Nephron progenitor cell (in vitro differentiated cells): ENCODE data around the gene YTHDF1.

Experiments used
- DNase-seq: peaks from one replicate; pipeline ENCODE4 v3.0.0; 2021
- H3K27ac Mint-ChIP-seq: 2 replicates; pipeline ENCODE4 v1.8.0; 2021; ENCODE audit warnings: mild to moderate bottlenecking, moderate library complexity, mixed read lengths
- H3K27me3 Mint-ChIP-seq: 2 replicates; pipeline ENCODE4 v1.8.0; 2021; ENCODE audit warnings: mild to moderate bottlenecking, low read depth, mixed read lengths; ENCODE audit not compliant: poor library complexity
- H3K36me3 Mint-ChIP-seq: 2 replicates; pipeline ENCODE4 v1.8.0; 2021; ENCODE audit warnings: low read depth, mixed read lengths
- H3K4me1 Mint-ChIP-seq: 2 replicates; pipeline ENCODE4 v1.8.0; 2021; ENCODE audit warnings: mixed read lengths
- H3K4me3 Mint-ChIP-seq: 2 replicates; pipeline ENCODE4 v1.8.0; 2021; ENCODE audit warnings: mild to moderate bottlenecking, moderate library complexity, mixed read lengths
- H3K9me3 Mint-ChIP-seq: 2 replicates; pipeline ENCODE4 v1.8.0; 2021; ENCODE audit warnings: mild to moderate bottlenecking, moderate library complexity, mixed read lengths
- TF ChIP-seq, protein P1 (sequence below): fragments of 200-600 bp; sonication (generic); IDR thresholded peaks from 2 replicates; pipeline ENCODE4 v1.5.0; 2021; ENCODE audit warnings: antibody characterized with exemption

Gene YTHDF1

DNA sequence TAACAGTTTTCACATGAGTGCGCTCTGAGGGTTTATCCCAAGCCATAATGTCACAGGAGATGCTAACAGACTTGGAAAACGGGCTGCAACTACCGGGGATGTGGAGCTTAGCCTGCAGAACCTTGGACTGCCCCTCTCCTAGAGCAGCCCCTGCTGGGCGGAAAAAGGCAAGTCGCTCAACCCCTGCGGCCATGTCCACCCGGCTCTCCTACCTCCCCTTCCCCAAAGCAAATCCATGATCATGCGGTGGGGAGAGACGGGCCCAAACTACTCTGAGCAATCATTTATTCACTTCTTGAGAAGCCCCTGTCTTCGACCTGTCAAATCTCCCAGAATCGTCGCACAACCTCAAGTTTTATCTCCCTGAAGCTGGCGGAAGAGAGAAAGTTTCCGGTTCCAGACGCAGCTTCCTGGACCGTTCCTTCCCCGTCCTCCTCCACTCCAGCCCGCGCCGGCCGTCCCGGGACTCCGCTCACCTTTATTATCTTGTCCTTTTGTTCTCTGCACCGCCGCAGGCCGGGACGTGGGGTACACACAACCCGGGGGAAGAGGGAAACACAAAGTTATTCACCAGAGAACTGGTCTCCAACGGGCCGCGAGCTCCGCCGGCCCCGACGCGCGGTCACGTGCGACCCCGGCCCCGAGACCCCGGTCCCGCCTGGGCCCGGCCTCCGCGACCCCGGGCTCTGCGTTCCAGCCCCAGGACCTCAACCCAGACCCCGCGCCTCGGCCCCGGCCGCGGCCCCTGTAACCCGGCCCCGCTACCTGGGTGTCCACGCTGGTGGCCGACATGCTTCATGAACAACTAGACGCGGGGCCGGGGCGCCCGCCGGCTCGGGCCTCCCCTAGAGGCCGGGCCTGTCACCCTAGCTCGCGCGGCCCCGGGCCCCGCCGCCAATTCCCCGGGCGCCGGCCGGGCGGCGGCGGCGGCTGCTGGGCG is 560 bp downstream of the YTHDF1 start:
- Mint-ChIP-seq H3K36me3 (peaks cover 43% of the 10 kb centered on the region), H3K27ac (peak overlapping the region; percentile 96), H3K4me1 (peaks cover 45% of the 10 kb centered on the region), H3K27me3 (peaks cover 13% of the 10 kb centered on the region), H3K4me3 (peak overlapping the region; percentile 96), H3K9me3 (no peaks in the 10 kb centered on the region)
- TF ChIP-seq, protein P1, sequence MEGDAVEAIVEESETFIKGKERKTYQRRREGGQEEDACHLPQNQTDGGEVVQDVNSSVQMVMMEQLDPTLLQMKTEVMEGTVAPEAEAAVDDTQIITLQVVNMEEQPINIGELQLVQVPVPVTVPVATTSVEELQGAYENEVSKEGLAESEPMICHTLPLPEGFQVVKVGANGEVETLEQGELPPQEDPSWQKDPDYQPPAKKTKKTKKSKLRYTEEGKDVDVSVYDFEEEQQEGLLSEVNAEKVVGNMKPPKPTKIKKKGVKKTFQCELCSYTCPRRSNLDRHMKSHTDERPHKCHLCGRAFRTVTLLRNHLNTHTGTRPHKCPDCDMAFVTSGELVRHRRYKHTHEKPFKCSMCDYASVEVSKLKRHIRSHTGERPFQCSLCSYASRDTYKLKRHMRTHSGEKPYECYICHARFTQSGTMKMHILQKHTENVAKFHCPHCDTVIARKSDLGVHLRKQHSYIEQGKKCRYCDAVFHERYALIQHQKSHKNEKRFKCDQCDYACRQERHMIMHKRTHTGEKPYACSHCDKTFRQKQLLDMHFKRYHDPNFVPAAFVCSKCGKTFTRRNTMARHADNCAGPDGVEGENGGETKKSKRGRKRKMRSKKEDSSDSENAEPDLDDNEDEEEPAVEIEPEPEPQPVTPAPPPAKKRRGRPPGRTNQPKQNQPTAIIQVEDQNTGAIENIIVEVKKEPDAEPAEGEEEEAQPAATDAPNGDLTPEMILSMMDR, result peak; percentile 33
- DNase-seq, result peak; percentile 47

GRCh38 chr20:63214514-63214913 is 1.4 kb downstream of the YTHDF1 start:
- peaks cover 5% of the 10 kb centered on the region for H3K27me3 Mint-ChIP-seq
- H3K36me3 Mint-ChIP-seq, result peaks cover 48% of the 10 kb centered on the region
- peak overlapping the region; percentile 96 for H3K4me3 Mint-ChIP-seq
- no peak for DNase-seq
- TF ChIP-seq, protein P1, result no peak
- H3K4me1 Mint-ChIP-seq, result peaks cover 45% of the 10 kb centered on the region
- no peaks in the 10 kb centered on the region for H3K9me3 Mint-ChIP-seq
- H3K27ac Mint-ChIP-seq, result peak overlapping the region; percentile 70

DNA sequence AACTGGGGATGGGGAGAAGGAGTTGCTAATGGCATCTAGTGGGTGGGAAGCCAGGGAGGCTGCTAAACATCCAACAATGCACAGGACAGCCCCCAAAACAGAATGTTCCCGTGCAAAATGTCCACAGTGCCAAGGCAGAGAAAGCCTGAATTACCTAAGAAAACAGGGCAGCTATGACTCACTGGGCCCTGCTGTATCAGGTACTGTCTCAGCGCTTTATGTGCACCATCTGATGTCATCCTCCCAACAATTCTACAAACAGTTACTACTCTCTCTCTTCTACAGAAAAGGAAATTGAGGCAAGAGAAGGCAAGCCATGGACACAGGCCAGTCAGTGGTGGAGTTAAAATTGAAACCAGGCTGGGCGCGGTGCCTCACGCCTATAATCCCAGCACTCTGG is 3.1 kb downstream of the YTHDF1 start:
- no peak overlapping the region for H3K4me3 Mint-ChIP-seq
- peaks cover 45% of the 10 kb centered on the region for H3K4me1 Mint-ChIP-seq
- peaks cover 63% of the 10 kb centered on the region for H3K36me3 Mint-ChIP-seq
- no peak for DNase-seq
- TF ChIP-seq, protein P1, result no peak
- no peaks in the 10 kb centered on the region for H3K27me3 Mint-ChIP-seq
- no peak overlapping the region for H3K27ac Mint-ChIP-seq
- no peaks in the 10 kb centered on the region for H3K9me3 Mint-ChIP-seq

- DNase-seq, result no peak
- TF ChIP-seq, protein P1, result no peak
- Mint-ChIP-seq H3K27me3 (no peaks in the 10 kb centered on the region), H3K27ac (no peak overlapping the region), H3K9me3 (no peaks in the 10 kb centered on the region), H3K36me3 (peaks cover 68% of the 10 kb centered on the region), H3K4me1 (peaks cover 45% of the 10 kb centered on the region), H3K4me3 (no peak overlapping the region)
These were observed 3.6 kb downstream of the YTHDF1 start for GRCh38 chr20:63212393-63212730.

DNA sequence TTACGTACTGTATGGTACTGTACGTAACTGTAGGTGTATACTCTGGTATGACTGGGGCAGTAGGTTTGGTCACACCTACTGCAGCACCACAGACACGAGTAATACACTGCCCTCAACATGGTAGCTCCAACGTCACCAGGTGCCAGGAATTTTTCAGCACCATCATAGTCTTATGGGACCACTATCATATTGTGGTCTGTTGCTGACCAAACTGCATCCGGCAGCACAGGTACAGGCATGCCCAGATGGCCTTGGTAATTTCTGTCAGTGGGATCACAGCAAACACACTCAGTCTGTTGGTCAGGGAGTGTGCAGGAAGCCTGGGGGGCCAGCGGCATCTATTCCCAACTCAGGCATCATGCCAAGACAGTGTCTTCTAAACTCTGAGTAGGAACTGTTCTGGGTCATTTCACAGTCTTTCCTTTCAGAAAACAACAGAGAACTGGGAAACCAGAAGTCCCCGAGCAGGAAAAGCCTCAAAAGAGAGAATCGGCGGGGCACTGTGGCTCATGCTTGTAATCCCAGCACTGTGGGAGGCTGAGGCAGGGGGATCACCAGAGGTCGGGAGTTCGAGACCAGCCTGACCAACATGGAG is 5.8 kb downstream of the YTHDF1 start:
- Mint-ChIP-seq H3K27me3 (no peaks in the 10 kb centered on the region), H3K4me1 (peaks cover 44% of the 10 kb centered on the region), H3K4me3 (no peak overlapping the region), H3K36me3 (peaks cover 82% of the 10 kb centered on the region), H3K9me3 (no peaks in the 10 kb centered on the region), H3K27ac (no peak overlapping the region)
- TF ChIP-seq, protein P1, result no peak
- no peak for DNase-seq
